Upper lobe of right lung (tissue), 1 donor: ENCODE measurements around the gene SMYD5. TPM values are rescaled to one million over a fixed set of nuclear protein-coding genes. Genes with fewer than 3 reads are reported as not detected.

Experiments used
- ATAC-seq: fragments of 200-7000 bp; cut with Tn5 transposase; one replicate; pipeline ENCODE4 v1.9.1; 2020; ENCODE audit warnings: mild to moderate bottlenecking, moderate library complexity
- DNase-seq: peaks from one replicate; pipeline ENCODE4 v3.0.0-alpha.2; 2020
- H3K27ac ChIP-seq: fragments of 200-600 bp; one replicate; pipeline ENCODE4 v1.8.0; 2022
- H3K27me3 ChIP-seq: fragments of 200-600 bp; one replicate; pipeline ENCODE4 v1.8.0; 2022; ENCODE audit warnings: mild to moderate bottlenecking
- H3K36me3 ChIP-seq: fragments of 200-600 bp; one replicate; pipeline ENCODE4 v1.8.0; 2022
- H3K4me1 ChIP-seq: fragments of 200-600 bp; one replicate; pipeline ENCODE4 v1.8.0; 2022
- H3K4me3 ChIP-seq: fragments of 200-600 bp; one replicate; pipeline ENCODE4 v1.8.0; 2022; ENCODE audit warnings: mild to moderate bottlenecking
- H3K9me3 ChIP-seq: fragments of 200-600 bp; one replicate; pipeline ENCODE4 v1.8.0; 2022
- intact Hi-C: fragments of 100-400 bp; cut with DNase I; formaldehyde crosslinking; loops from one replicate; pipeline ENCODE4 v1.11.0; 2022
- total RNA-seq: library from RNA; stranded (reverse); fragmentation: NEBNext Ultra II Directional; extraction: Animal tissue kit (Norgen Biotek cat#: 25700); gene quantifications from one replicate; pipeline ENCODE4 v1.2.1, GENCODE V29; 2021
- TF ChIP-seq, protein P1 (sequence below): fragments of 200-600 bp; IDR thresholded peaks from one replicate; pipeline ENCODE4 v1.8.0; 2022; ENCODE audit warnings: antibody characterized with exemption
- donor health status: DM: no; HTN: yes; CAD: no; lungs with severe emphysema.

The SMYD5 gene
- total RNA-seq, 1 donor from 2014 or later = 16.8 TPM

DNA sequence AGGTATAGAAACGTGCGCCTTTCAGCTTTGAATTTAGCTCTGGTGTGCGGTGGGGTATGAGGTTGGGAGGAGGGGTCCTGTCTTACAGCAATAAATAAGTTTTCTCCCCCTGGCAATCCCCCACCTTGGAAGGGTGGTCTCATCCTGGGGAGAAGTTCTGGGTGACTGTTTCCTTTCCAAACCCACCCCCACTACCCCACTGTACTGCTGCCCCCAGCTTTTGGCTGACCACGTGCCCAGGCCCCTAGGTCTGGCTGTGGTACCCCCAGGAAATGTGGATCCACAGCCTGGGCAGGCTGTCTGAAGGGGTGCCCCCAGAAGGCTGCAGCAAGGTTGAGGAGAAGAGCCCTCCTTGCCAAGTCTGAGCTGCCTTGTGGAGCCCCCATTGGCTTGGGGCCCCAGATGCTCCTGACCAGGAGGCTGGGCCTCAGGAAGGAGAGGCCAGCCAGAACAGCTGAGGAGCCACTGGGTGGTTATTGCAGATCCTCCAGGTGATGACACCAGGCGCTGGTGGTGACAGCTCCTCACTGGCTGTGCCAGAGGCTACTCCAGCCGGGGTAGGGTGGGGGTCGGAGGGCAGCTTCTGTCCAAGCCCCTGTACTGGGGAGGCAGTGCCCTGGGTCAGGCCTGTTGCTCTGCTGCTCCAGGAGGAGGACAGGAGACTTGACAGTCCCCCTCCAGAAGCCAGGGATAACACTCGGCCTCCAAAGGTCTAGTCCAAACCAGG lies 44.3 kb downstream of the SMYD5 start:
- ATAC-seq (no peak), DNase-seq (peak; percentile 45)
- Histone ChIP-seq H3K4me3 (no peak overlapping the region), H3K27me3 (no peaks in the 10 kb centered on the region), H3K27ac (no peak overlapping the region), H3K36me3 (peaks cover 10% of the 10 kb centered on the region), H3K4me1 (no peaks in the 10 kb centered on the region), H3K9me3 (no peaks in the 10 kb centered on the region)
- TF ChIP-seq, protein P1, sequence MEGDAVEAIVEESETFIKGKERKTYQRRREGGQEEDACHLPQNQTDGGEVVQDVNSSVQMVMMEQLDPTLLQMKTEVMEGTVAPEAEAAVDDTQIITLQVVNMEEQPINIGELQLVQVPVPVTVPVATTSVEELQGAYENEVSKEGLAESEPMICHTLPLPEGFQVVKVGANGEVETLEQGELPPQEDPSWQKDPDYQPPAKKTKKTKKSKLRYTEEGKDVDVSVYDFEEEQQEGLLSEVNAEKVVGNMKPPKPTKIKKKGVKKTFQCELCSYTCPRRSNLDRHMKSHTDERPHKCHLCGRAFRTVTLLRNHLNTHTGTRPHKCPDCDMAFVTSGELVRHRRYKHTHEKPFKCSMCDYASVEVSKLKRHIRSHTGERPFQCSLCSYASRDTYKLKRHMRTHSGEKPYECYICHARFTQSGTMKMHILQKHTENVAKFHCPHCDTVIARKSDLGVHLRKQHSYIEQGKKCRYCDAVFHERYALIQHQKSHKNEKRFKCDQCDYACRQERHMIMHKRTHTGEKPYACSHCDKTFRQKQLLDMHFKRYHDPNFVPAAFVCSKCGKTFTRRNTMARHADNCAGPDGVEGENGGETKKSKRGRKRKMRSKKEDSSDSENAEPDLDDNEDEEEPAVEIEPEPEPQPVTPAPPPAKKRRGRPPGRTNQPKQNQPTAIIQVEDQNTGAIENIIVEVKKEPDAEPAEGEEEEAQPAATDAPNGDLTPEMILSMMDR = no peak
- intact Hi-C loops = no loop called here

DNA sequence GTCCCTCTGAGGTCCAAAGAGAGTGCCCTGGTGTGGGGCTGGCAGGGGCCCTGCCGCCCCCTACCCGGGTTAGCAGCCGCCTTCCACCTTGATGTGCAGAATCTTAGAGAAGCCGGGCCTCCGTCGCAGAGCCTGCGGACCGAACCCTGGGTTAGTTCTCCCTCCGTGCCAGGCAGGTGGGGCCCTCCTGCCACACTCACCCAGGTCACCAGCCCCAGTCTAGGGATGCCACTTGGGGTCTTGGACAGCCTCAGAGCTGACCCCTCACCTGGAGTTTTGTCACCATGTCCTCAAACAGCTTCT lies 44.8 kb downstream of the SMYD5 start:
- no peak for ATAC-seq
- Histone ChIP-seq H3K36me3 (peaks cover 5% of the 10 kb centered on the region), H3K4me1 (no peaks in the 10 kb centered on the region), H3K27ac (no peak overlapping the region), H3K4me3 (no peak overlapping the region), H3K27me3 (no peaks in the 10 kb centered on the region), H3K9me3 (no peaks in the 10 kb centered on the region)
- intact Hi-C loops = no loop called here
- TF ChIP-seq, protein P1 = no peak
- peak; percentile 43 for DNase-seq

DNA sequence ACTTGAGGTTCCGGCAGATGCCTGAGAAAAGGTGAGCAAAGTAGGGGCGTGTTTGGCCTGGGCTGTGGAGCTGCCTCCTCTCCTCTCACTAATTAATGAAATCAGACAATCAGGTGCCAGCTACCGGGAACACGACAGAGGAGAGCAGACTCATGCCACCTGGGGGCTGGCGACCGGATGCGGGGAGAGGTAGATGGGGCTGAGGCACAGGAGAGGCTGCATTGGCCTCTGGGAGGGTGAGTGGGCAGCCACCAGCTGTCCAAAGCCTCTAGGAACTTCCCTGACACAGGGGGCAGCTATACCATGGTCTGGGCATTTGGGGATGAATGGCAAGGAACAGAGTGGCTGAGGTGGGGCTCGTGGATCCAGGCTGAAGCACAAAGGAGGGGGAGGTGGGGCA lies 45.2 kb downstream of the SMYD5 start:
- H3K27me3 ChIP-seq = no peaks in the 10 kb centered on the region
- ATAC-seq = no peak
- no peaks in the 10 kb centered on the region for H3K9me3 ChIP-seq
- TF ChIP-seq, protein P1 = no peak
- H3K4me3 ChIP-seq = no peak overlapping the region
- intact Hi-C loops = no loop called here
- no peaks in the 10 kb centered on the region for H3K4me1 ChIP-seq
- peak; percentile 46 for DNase-seq
- H3K36me3 ChIP-seq = peaks cover 1% of the 10 kb centered on the region
- no peak overlapping the region for H3K27ac ChIP-seq

DNA sequence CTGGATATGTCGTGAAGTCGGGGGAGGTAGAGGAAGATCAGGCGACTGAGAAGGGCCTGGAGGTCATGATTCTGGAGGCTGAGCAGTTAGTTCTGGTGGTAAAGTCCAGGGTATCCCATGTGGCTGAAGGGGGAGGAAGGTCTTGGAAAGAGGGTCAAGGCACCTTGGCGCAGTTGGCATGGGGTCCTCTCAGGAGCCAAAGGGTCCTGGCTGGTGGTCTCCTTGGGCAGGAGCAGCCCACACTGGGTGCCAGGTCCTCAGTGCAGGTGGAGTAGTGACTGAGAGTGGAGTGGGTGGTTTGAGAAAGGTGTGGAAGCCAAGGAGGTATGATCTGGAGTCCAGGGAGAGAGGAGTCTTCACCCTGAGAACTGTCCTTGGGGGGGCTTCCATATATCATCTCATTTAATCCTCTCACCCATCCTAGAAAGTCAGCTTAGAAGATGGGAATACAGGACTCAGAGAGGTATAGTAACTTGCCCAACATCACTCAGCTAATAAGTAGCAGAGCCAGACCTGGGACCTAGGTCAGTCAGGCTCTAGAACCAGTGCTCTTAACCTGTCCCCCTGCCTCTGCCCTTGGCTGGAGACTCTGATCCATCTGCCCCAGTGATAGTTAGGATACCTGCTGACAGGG lies 45.8 kb downstream of the SMYD5 start:
- no peaks in the 10 kb centered on the region for H3K36me3 ChIP-seq
- peak; percentile 39 for DNase-seq
- H3K27ac ChIP-seq = no peak overlapping the region
- no peak for ATAC-seq
- TF ChIP-seq, protein P1 = no peak
- no peak overlapping the region for H3K4me3 ChIP-seq
- H3K9me3 ChIP-seq = no peaks in the 10 kb centered on the region
- H3K4me1 ChIP-seq = no peaks in the 10 kb centered on the region
- intact Hi-C loops = no loop called here
- H3K27me3 ChIP-seq = no peaks in the 10 kb centered on the region

DNA sequence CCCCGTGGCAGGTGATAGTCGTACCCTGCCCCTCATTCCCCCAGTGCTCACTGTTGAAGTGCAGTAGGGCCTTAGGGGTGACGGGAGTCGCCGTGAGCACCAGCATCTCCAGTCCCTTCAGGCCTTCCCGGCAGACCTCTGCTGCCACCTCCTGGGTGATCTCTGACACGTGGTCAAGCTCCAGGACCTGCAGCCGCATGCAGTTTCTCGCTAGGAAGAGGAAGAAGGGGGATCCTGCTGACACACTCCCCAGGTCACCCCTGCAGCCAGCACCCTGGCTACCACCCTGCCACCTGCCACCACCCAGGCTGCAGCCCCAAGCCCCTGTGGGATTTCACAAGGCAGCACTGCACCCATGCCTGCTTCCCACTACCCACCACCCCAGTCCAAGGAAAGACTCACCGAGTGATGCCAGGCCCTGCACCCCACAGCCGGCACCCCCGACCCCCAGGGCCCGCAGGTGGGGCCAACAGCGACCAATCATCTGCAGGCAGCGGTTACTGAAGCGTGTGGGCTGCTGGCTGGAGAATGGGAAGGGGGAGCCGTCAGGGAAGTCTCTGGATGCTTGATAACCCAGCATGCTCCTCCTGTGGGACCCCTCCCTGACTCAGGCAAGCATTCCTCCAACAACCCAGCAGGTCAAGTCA lies 46.4 kb downstream of the SMYD5 start:
- TF ChIP-seq, protein P1 = peak; percentile 34

More for the DNA sequence above, 46.4 kb downstream of the SMYD5 start:
- H3K36me3 ChIP-seq = no peaks in the 10 kb centered on the region
- H3K4me3 ChIP-seq = no peak overlapping the region
- peak; percentile 79 for DNase-seq
- ATAC-seq = peak; percentile 75
- H3K27ac ChIP-seq = no peak overlapping the region
- no peaks in the 10 kb centered on the region for H3K27me3 ChIP-seq
- intact Hi-C loops = no loop called here
- H3K4me1 ChIP-seq = no peaks in the 10 kb centered on the region
- H3K9me3 ChIP-seq = no peaks in the 10 kb centered on the region
